Right forelimb (tissue), 1 donor: ENCODE data around the gene CLP1.
"Not testable (repeated sequence)": the region's sequence is repeated elsewhere in the genome, so short reads cannot be mapped to it uniquely, and the experiment has no call there.

Source experiments
- DNase-seq: peaks from one replicate; pipeline ENCODE4 v3.0.0-alpha.2; 2018

Gene CLP1

GRCh38 chr11:57667117-57667735 is 9.7 kb downstream of the CLP1 start:
- DNase-seq = peak; percentile 94

- peak; percentile 99 for DNase-seq
Observed at GRCh38 chr11:57667736-57668433, 10.3 kb downstream of the CLP1 start, which contains the start of gene ZDHHC5. Gene ZDHHC5 (plus strand): TSS chr11:57668114. CDS start chr11:57673091, 4,977 bp downstream.

DNA sequence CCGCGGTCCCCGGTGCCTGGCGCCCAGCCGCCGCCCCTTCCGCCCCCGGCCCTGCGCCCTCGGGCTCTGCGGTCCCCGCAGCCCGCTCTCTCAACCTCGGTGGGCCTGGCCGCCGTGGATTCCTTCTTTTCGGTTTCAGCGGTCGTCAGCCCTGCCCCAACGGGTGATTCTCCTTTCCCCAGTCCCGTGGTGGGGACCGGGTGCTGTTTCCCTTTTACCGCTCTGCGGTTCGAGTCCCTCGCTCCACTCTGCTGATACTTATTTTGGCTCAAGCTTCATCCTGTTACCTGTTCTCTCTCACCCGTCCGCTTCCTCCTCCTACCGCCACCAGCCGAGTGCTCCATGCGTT is 10.8 kb downstream of the CLP1 start:
- DNase-seq = no peak

- DNase-seq = no peak
Observed at GRCh38 chr11:57674251-57674650, 16.7 kb downstream of the CLP1 start.

DNA sequence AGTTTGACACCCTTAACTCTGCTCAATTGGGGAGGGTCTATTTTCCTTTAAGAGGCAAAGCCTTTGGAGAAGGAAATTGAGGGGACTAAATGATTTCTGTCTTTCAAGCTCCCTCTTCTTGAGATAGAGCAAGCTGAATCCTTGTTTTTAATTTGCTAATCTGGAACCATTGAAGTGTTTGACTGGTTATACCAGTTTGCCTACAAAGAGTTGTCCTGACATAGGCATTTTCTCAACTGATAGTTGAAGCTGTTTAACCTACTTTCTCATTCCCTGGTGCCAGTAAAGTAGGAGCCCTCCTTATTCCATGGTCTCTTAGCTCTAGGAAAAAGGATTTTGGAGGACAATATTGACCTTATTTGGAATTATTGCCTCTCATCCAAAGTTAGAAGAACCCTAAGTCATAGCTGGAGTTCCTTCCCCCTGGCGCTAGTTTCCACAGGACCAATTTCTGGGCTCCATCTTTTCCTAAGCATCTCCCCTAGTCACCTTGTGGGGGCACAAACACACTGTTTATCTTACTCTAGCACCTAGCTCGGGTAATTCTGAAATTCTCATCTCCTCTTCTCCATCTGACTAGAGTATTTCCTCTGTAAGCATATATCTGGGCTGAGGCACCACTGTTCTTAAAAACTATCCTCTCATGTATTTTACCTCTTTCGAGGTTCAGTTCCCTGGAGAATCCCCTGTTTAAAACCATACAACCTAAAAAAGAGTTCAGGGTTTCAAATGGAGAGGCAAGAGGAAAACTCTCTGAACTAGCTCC is 17.8 kb downstream of the CLP1 start:
- no peak for DNase-seq

GRCh38 chr11:57679396-57679795 is 21.8 kb downstream of the CLP1 start:
- no peak for DNase-seq

- DNase-seq = no peak
Observed at GRCh38 chr11:57680552-57680874, 23.0 kb downstream of the CLP1 start.

- DNase-seq = no peak
Observed at GRCh38 chr11:57681168-57681567, 23.6 kb downstream of the CLP1 start.

GRCh38 chr11:57690474-57690873 is 32.9 kb downstream of the CLP1 start:
- not testable (repeated sequence) for DNase-seq

DNA sequence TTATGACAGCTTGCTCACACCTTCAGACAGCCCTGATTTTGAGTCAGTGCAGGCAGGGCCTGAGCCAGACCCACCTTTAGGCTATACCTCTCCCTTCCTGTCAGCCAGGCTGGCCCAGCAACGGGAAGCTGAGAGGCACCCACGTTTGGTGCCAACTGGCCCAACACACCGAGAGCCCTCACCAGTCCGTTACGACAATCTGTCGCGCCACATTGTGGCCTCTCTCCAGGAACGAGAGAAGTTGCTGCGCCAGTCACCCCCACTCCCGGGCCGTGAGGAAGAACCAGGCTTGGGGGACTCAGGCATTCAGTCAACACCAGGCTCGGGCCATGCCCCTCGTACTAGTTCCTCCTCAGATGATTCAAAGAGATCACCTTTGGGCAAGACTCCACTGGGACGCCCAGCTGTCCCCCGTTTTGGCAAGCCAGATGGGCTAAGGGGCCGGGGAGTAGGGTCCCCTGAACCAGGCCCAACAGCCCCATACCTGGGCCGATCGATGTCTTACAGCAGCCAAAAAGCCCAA is 41.3 kb downstream of the CLP1 start:
- no peak for DNase-seq

- no peak for DNase-seq
Observed at GRCh38 chr11:57699813-57700212, 42.3 kb downstream of the CLP1 start.

DNA sequence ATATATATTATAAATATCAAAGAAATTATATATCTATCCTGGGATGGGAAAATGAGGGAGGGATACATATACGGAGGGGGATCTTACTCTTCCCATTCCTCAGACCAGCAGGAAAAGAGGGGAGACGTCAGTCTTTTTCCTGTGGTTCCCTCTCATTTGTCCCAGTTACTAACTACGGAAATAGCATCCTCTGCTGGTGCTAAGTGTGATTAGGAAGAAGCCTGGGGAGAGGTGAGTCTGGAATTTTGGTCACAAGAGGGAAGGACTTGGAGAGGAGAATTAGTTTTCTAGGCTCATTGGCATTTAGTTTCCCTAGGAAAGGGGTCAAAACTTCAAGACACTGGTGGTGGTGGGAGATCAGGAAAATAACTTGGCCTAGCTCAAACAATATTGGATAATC is 42.9 kb downstream of the CLP1 start:
- DNase-seq = no peak

DNA sequence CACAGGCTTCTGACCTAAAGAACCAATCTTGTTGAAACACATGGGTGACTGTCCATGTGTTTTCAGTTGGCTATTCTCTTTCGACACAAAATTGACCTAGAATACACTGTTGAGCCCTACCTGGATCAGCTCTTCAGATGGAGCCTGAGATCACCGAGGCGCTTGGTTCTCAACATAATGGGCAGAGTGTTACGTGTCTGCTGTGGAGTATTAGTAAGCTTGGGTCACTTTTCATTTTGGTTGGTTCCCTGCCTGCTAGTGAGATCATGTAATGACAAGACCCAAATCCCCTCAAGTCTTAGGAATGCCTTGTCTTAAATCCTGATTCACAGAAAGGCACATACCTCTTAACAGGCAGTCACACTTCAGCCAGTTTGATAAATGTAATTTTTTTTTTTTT is 45.8 kb downstream of the CLP1 start:
- no peak for DNase-seq

- DNase-seq = no peak
Observed at GRCh38 chr11:57704932-57705331, 47.4 kb downstream of the CLP1 start.

GRCh38 chr11:57705432-57705831 is 47.9 kb downstream of the CLP1 start:
- not testable (repeated sequence) for DNase-seq

DNA sequence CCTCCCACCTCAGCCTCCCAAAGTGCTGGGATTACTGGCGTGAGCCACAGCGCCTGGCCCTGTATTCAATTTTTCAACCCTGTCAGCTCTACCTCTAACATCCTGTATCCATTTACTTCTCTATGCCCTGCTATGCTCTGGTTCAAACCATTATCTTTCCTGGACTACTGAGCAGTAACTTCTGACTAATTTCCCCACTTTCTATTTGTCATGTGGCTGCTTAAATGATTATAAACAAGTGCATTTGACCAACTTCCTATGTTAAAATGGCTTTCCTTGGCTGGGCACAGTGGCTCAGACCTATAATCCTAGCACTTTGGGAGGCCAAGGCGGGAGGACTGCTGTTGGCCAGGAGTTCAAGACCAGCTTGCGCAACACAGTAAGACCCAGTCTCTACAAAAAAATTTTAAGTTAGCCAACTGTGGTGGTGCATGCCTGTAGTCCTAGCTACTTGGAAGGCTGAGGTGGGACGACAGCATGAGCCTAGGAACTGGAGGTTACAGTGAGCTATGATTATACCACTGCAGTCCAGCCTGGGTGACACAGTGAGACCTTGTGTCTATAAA is 52.3 kb downstream of the CLP1 start:
- no peak for DNase-seq
